Kidney (tissue), 14 donors: Measurements from ENCODE around the gene ABCA5. TPM values are rescaled to one million over a fixed set of nuclear protein-coding genes. Genes with fewer than 3 reads are reported as not detected.
"Not testable (repeated sequence)": the region's sequence is repeated elsewhere in the genome, so short reads cannot be mapped to it uniquely, and the experiment has no call there.

ENCODE experiments used
- DNase-seq, 5 donors: peaks; one replicate each; pipeline ENCODE4 v3.0.0-alpha.2; 2013 to 2020
- FAIRE-seq: peaks from 2 replicates; lab custom pipeline; 2012; peaks lifted over from hg19 to GRCh38; lab: Jason Lieb, UNC
- H3K27ac ChIP-seq, 2 donors: one replicate each; pipeline ENCODE4 v1.7.0; 2013; ENCODE audit warnings: low read depth in 2 of 2, low read length in 2 of 2, inconsistent platforms in 1 of 2
- H3K27me3 ChIP-seq: one replicate; pipeline ENCODE4 v1.7.1; 2013; ENCODE audit warnings: low read length, inconsistent platforms; ENCODE audit not compliant: control insufficient read depth, insufficient read depth
- H3K36me3 ChIP-seq, 3 donors: one replicate each; pipeline versions ENCODE4 v1.7.0 to v1.7.1; 2013; ENCODE audit warnings: low read length in 3 of 3, control low read depth in 1 of 3, inconsistent platforms in 1 of 3; ENCODE audit not compliant: insufficient read depth in 3 of 3, control insufficient read depth in 2 of 3
- H3K4me1 ChIP-seq, 3 donors: one replicate each; pipeline versions ENCODE4 v1.7.0 to v1.7.1; 2013; ENCODE audit warnings: low read length in 3 of 3, inconsistent platforms in 1 of 3, low read depth in 1 of 3; ENCODE audit not compliant: control insufficient read depth in 2 of 3, insufficient read depth in 2 of 3
- H3K4me3 ChIP-seq, 3 donors: one replicate each; pipeline versions ENCODE4 v1.7.0 to v1.8.1; 2013; ENCODE audit warnings: low read length in 3 of 3, control low read depth in 1 of 3, inconsistent platforms in 1 of 3
- H3K9ac ChIP-seq, 3 donors: one replicate each; pipeline versions ENCODE4 v1.7.0 to v1.7.1; 2013; ENCODE audit warnings: low read length in 3 of 3, control low read depth in 1 of 3, inconsistent platforms in 1 of 3
- H3K9me3 ChIP-seq, 3 donors: one replicate each; pipeline versions ENCODE4 v1.7.0 to v1.7.1; 2013; ENCODE audit warnings: low read length in 3 of 3, control low read depth in 1 of 3, inconsistent platforms in 1 of 3; ENCODE audit not compliant: control insufficient read depth in 2 of 3, insufficient read depth in 1 of 3
- CTCF ChIP-seq: IDR thresholded peaks from 3 replicates; pipeline ENCODE4 v1.5.1; 2012; ENCODE audit warnings: mild to moderate bottlenecking, moderate library complexity, borderline replicate concordance; ENCODE audit not compliant: insufficient read depth; ENCODE audit errors: extremely low read depth
- intact Hi-C: fragments of 100-400 bp; cut with DNase I; formaldehyde crosslinking; loops from one replicate; pipeline ENCODE4 v1.11.1; 2022
- polyA plus RNA-seq: library from polyadenylated mRNA; stranded (reverse); fragments of 350-450 nt; fragmentation: Illumina TruSeq; extraction: RNeasy Lipid Tissue Mini Kit (QIAGEN cat#74804); gene quantifications from one replicate; pipeline ENCODE4 v1.2.3, GENCODE V29; 2014; ENCODE audit warnings: low read depth, low replicate concordance; ENCODE audit not compliant: insufficient read depth
- total RNA-seq: library from RNA; stranded (reverse); fragmentation: NEBNext Ultra II Directional; extraction: Animal tissue kit (Norgen Biotek cat#: 25700); gene quantifications from one replicate; pipeline ENCODE4 v1.2.1, GENCODE V29; 2021
- donor health status: control.
- donor health status: control.
- donor health status: control.
- donor health status: control.
- donor health status: control.
- donor health status: DM: yes; HTN: yes; CAD: no.
- donor health status: Normal renal cell carcinoma (clear cell type).

ABCA5 gene
- total and polyA plus RNA-seq, 2 donors from 2014 or later = 19.0 to 25.1 TPM

DNA sequence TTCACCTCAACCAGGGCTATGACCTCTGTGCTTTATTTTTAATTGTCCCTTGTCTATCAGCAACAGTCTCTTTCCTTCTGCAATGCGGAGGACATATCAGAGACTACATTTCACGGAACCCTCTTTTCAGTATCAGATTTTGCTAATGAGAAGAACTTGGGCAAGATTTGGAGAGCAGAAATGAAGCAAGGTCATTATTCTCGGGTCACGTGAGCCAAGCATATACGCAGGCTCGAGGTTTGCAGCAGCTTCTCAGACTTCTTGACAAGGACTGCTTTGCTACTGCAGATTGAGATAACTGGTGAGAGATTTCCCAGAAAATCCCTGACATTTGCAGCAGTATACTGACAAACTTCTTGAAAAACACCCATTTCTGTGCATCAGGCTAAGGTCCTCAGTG is 128.7 kb downstream of the ABCA5 start:
- Histone ChIP-seq H3K9me3 (no peaks in the 10 kb centered on the region), H3K4me3 (no peak overlapping the region), H3K36me3 (no peaks in the 10 kb centered on the region), H3K27me3 (no peaks in the 10 kb centered on the region), H3K9ac (no peak overlapping the region), H3K27ac (no peak overlapping the region), H3K4me1 (no peaks in the 10 kb centered on the region)
- intact Hi-C loops = loop anchor here (10.0 kb wide), 1 partner anchor 113 kb away; no protein-coding TSS in a partner anchor
- no peak for FAIRE-seq
- no peak for DNase-seq
- TF ChIP-seq CTCF = no peak

DNA sequence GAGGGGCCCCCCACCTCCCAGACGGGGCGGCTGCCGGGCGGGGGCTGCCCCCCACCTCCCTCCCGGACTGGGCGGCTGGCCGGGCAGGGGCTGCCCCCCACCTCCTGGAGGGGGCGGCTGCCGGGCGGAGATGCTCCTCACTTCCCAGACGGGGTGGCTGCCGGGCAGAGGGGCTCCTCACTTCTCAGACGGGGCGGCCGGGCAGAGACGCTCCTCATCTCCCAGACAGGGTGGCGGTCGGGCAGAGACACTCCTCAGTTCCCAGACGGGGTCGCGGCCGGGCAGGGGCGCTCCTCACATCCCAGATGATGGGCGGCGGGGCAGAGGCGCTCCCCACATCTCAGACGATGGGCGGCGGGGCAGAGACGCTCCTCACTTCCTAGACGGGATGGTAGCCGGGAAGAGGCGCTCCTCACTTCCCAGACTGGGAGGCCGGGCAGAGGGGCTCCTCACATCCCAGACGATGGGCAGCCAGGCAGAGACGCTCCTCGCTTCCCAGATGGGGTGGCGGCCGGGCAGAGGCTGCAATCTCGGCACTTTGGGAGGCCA is 130.8 kb downstream of the ABCA5 start:
- H3K9me3 ChIP-seq, H3K27ac ChIP-seq, H3K27me3 ChIP-seq, H3K9ac ChIP-seq, H3K36me3 ChIP-seq, H3K4me1 ChIP-seq, H3K4me3 ChIP-seq, FAIRE-seq: not testable (repeated sequence)
- DNase-seq = peak in 1 of 5 donors; percentile 32
- intact Hi-C loops = loop anchor here (10.0 kb wide), 1 partner anchor 111 kb away; no protein-coding TSS in a partner anchor

Other genes starting within 250 kb of the ABCA5 start
- 7.6 TPM for gene ABCA6, start 185.2 kb downstream of the ABCA5 start, total RNA-seq
- 2.9 TPM for gene ABCA6, start 185.2 kb downstream of the ABCA5 start, polyA plus RNA-seq
- 4.2 TPM for gene ABCA10, start 98.3 kb downstream of the ABCA5 start, total RNA-seq
- gene ABCA10, start 98.3 kb downstream of the ABCA5 start, polyA plus RNA-seq = 2.1 TPM
- 8.6 TPM for gene MAP2K6, start 87.6 kb upstream of the ABCA5 start, total RNA-seq
- gene MAP2K6, start 87.6 kb upstream of the ABCA5 start, polyA plus RNA-seq = 10.2 TPM